ENCODE measurements around the gene PTPA.

GRCh38 chr9:129173296-129174101 is 62.3 kb downstream of the PTPA start:
- TF ChIP-seq CTCF (conservative IDR thresholded peaks at IDR 0.05) (no peak), EZH2 (IDR thresholded peaks at IDR 0.05; ENCODE audit: low read depth) (no peak)

Measured in PC-9 (cell line).